Astrocyte of the spinal cord (primary cell): ENCODE data around the gene SKA2.
A peak's percentile ranks its signal among the peaks of the same experiment; 100 is the strongest.

Source experiments
- DNase-seq: peaks from one replicate; pipeline ENCODE4 v3.0.0; 2011; ENCODE audit warnings: low read depth, low spot score
- H3K4me3 ChIP-seq: 2 replicates; pipeline ENCODE4 v1.5.1; 2011; ENCODE audit warnings: low read depth, mild to moderate bottlenecking, low read length, moderate library complexity
- in situ Hi-C: cut with HindIII; loops from 2 replicates; pipeline ENCODE4 v1.10.0; 2017; ENCODE audit warnings: low sequenced_read_pairs
- TF ChIP-seq, protein P1 (sequence below): IDR thresholded peaks from 2 replicates; pipeline ENCODE4 v1.5.1; 2012; ENCODE audit warnings: low read depth, mild to moderate bottlenecking, low read length, inconsistent platforms

SKA2 gene

DNA sequence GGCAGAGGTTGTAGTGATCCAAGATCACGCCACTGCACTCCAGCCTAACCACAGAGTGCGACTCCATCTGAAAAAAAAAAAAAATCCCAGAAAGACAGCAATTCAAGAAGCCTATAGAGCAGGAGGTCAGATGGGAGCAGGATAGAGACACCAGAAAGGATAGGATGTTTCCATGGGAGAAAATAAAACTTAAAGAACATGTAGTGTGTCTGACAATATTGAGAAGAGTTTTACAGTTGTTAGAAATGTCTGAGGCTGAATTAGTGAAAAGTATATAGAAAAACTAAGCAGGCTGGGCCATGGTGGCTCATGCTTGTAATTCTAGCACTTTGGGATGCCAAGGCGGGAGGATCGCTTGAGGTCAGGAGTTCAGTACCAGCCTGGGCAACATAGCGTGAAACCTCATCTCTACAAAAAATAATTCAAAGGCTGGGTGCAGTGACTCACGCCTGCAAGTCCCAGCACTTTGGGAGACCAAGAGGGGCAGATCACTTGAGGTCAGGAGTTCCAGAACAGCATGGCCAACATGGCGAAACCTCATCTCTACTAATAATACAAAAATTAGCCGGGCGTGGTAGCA, 33.0 kb downstream of the SKA2 start:
- DNase-seq: no peak
- TF ChIP-seq, protein P1, sequence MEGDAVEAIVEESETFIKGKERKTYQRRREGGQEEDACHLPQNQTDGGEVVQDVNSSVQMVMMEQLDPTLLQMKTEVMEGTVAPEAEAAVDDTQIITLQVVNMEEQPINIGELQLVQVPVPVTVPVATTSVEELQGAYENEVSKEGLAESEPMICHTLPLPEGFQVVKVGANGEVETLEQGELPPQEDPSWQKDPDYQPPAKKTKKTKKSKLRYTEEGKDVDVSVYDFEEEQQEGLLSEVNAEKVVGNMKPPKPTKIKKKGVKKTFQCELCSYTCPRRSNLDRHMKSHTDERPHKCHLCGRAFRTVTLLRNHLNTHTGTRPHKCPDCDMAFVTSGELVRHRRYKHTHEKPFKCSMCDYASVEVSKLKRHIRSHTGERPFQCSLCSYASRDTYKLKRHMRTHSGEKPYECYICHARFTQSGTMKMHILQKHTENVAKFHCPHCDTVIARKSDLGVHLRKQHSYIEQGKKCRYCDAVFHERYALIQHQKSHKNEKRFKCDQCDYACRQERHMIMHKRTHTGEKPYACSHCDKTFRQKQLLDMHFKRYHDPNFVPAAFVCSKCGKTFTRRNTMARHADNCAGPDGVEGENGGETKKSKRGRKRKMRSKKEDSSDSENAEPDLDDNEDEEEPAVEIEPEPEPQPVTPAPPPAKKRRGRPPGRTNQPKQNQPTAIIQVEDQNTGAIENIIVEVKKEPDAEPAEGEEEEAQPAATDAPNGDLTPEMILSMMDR: no peak
- in situ Hi-C loops: no loop called here
- no peak overlapping the region for H3K4me3 ChIP-seq

DNA sequence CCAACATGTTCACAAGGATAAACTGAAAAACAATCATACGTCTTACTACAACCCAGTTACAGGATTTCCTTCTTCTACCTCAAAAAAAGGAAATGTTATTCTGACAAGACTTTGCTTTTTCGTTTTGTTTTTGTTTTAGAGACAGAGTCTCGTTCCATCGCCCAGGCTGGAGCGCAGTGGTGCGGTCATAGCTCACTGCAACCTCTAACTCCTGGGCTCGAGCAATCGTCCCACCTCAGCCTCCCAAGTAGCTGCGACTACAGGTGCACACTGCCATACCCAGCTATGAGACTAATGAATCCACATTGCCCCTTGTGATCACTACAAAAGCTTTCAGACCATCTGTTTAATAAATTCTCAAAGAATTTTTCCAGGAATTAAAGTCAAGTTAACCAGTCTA, 39.5 kb downstream of the SKA2 start:
- no peak overlapping the region for H3K4me3 ChIP-seq
- in situ Hi-C loops: no loop called here
- no peak for DNase-seq
- TF ChIP-seq, protein P1: no peak

DNA sequence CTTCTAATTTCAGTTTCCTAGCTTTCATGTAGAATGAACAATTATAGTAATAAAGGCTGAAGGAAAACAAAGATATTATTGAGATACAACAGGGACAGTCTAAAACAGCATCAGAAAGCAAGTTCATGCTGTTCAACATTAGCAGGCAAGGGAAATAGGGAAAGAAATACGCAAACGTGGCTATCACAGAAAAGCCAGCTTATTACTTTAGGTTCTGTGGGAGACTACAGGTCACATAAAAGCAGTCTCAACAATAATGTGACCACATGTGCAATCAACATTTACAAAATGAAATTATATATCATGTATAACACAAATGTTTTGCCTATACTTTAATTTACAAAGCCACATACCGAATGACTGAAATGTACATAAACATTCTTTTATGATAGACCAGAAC, 43.4 kb downstream of the SKA2 start:
- in situ Hi-C loops: no loop called here
- no peak overlapping the region for H3K4me3 ChIP-seq
- TF ChIP-seq, protein P1: no peak
- no peak for DNase-seq

DNA sequence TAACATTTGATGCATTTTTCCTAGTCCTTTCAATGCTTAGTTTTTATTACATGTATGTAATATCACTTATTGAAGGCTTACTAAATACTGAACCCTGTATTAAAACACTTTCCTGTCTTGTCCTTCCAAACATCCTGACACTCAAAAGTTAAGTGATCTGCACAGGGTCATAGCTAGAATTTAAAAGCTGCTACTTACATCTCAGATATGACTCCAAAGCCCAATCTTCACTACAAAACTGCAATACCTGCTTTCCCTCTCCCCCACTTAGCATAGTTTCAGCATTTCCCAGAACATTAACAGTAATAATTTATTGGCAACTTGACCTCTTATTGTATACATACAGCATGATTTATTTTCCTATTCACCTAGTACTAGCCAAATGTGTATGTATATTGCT, 44.0 kb downstream of the SKA2 start:
- DNase-seq: no peak
- TF ChIP-seq, protein P1: no peak
- in situ Hi-C loops: no loop called here
- H3K4me3 ChIP-seq: no peak overlapping the region

DNA sequence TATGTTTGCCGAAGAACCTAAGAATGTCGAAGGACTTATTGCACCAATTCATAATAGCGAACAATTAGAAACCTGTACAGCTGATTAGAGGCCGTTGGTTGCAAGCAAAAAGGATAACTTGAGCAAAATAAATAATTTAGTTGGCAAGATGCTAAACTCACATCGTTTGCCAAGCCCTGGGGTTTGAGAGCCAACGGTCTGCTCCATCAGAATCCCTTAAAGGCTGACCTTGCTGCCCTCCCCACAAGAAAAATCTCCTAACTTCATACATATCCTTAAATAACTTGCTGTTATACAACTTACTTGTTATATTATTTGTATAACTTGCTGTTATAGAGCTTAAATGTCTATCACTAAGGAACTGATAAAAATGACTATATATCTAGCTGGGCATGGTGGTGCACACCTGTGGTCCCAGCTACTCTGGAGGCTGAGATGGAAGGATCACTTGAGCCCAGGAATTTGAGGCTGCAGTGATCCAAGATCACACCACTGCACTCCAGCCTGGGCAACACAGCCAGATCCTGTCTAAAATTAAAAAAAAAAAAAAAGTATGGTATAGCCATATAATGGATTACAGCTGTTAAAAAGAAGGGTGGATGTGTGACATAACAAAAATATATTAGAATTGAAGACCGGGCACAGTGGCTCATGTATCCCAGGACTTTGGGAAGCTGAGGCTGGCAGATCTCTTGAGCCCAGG, 46.4 kb downstream of the SKA2 start:
- TF ChIP-seq, protein P1: no peak
- no peak overlapping the region for H3K4me3 ChIP-seq
- in situ Hi-C loops: no loop called here
- no peak for DNase-seq

DNA sequence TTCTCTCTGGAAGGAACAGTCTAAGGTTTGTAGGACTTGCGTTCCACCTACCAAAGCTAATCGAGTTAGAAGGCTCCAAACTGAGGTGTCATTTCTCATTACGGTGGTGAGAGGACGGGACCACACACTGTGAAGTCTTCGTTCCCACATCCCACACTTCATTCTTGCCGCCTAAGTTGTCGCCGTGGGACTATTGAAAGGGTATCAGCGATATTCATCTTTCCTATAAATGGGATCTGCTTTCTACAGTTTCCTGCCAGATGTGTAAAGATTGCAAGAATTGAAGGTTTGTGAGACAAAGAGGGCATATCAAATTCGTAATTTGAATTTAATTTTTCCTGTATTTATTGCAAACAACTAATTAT, 47.7 kb downstream of the SKA2 start:
- DNase-seq: no peak
- in situ Hi-C loops: no loop called here
- H3K4me3 ChIP-seq: peak overlapping the region; percentile 95
- TF ChIP-seq, protein P1: no peak
